PC-9 (cell line): ENCODE data around the gene CYB5R4. TPM values are rescaled to one million over a fixed set of nuclear protein-coding genes. Genes with fewer than 3 reads are reported as not detected.

Experiments used
- BruUV-seq: library from RNA; stranded (reverse); fragments of 400-500 nt; replicated peaks from 2 replicates; lab custom pipeline; 2021; lab: Mats Ljungman, UMichigan
- CTCF ChIA-PET: fragments of 300-600 bp; sonication (Branson Sonifier 250); formaldehyde crosslinking; loops from one replicate; lab custom pipeline; 2022; ENCODE audit warnings: antibody characterized with exemption; lab: Charles Lee
- POLR2A ChIA-PET: fragments of 300-600 bp; sonication (Branson Sonifier 250); formaldehyde crosslinking; loops from one replicate; lab custom pipeline; 2022; ENCODE audit warnings: antibody characterized with exemption; ENCODE audit not compliant: unreplicated experiment; lab: Charles Lee
- DNase-seq, 2 experiments: peaks; one replicate each; pipeline versions ENCODE4 v3.0.0 to v3.0.0-alpha.2; 2015 to 2022; ENCODE audit warnings: mixed read lengths in 1 of 2
- H2AFZ ChIP-seq: fragments of 200-600 bp; sonication (generic); 2 replicates; pipeline ENCODE4 v1.8.1; 2017; ENCODE audit warnings: antibody characterized with exemption
- H3F3A ChIP-seq: fragments of 200-600 bp; sonication (generic); 2 replicates; pipeline ENCODE4 v1.8.1; 2017; ENCODE audit warnings: antibody characterized with exemption, mild to moderate bottlenecking, low read depth; ENCODE audit not compliant: insufficient read depth
- H3K27ac ChIP-seq: fragments of 200-600 bp; sonication (generic); 2 replicates; pipeline ENCODE4 v1.6.1; 2016; ENCODE audit warnings: mixed run types
- H3K27me3 ChIP-seq: fragments of 200-600 bp; sonication (generic); 2 replicates; pipeline ENCODE4 v1.6.1; 2016; ENCODE audit warnings: low read depth, mixed run types; ENCODE audit not compliant: insufficient read depth
- H3K36me3 ChIP-seq: fragments of 200-600 bp; sonication (generic); 2 replicates; pipeline ENCODE4 v1.6.1; 2016; ENCODE audit warnings: low read depth, mixed run types
- H3K4me1 ChIP-seq: fragments of 200-600 bp; sonication (generic); replicated peaks from 2 replicates; pipeline ENCODE4 v1.6.1; 2016; ENCODE audit warnings: mixed run types; ENCODE audit not compliant: insufficient read depth
- H3K4me2 ChIP-seq: fragments of 200-600 bp; sonication (generic); 2 replicates; pipeline ENCODE4 v1.6.1; 2017; ENCODE audit warnings: mixed run types
- H3K4me3 ChIP-seq: fragments of 200-600 bp; sonication (generic); 2 replicates; pipeline ENCODE4 v1.6.1; 2016; ENCODE audit warnings: mixed run types
- H3K79me2 ChIP-seq: fragments of 200-600 bp; sonication (generic); 2 replicates; pipeline ENCODE4 v1.6.1; 2017; ENCODE audit warnings: low read depth, mixed run types
- H3K9me2 ChIP-seq: fragments of 200-600 bp; sonication (generic); 2 replicates; pipeline ENCODE4 v1.8.1; 2017; ENCODE audit warnings: mild to moderate bottlenecking; ENCODE audit not compliant: insufficient read depth
- H3K9me3 ChIP-seq: fragments of 200-600 bp; sonication (generic); 2 replicates; pipeline ENCODE4 v1.8.1; 2016; ENCODE audit warnings: low read depth; ENCODE audit not compliant: insufficient read depth
- H4K20me1 ChIP-seq: fragments of 200-600 bp; sonication (generic); 2 replicates; pipeline ENCODE4 v1.8.1; 2017; ENCODE audit not compliant: insufficient read depth
- EZH2 ChIP-seq: fragments of 200-600 bp; sonication (generic); IDR thresholded peaks from 2 replicates; pipeline ENCODE4 v1.8.0; 2017; ENCODE audit warnings: antibody characterized with exemption, low read depth
- intact Hi-C: fragments of 100-400 bp; cut with micrococcal nuclease; formaldehyde crosslinking; loops from one replicate; pipeline ENCODE4 v1.10.0; 2022; ENCODE audit not compliant: unreplicated experiment
- total RNA-seq: library from RNA; stranded (reverse); gene quantifications from 2 replicates; pipeline ENCODE4 v1.2.3, GENCODE V29; 2021
- TF ChIP-seq, protein P1 (sequence below): fragments of 200-600 bp; sonication (generic); conservative IDR thresholded peaks from 2 replicates; pipeline ENCODE4 v1.6.1; 2017; ENCODE audit warnings: mixed run types, antibody characterized with exemption, mild to moderate bottlenecking, moderate library complexity

The CYB5R4 gene
- total RNA-seq, 1 experiment from 2014 or later, result 22.7 TPM

DNA sequence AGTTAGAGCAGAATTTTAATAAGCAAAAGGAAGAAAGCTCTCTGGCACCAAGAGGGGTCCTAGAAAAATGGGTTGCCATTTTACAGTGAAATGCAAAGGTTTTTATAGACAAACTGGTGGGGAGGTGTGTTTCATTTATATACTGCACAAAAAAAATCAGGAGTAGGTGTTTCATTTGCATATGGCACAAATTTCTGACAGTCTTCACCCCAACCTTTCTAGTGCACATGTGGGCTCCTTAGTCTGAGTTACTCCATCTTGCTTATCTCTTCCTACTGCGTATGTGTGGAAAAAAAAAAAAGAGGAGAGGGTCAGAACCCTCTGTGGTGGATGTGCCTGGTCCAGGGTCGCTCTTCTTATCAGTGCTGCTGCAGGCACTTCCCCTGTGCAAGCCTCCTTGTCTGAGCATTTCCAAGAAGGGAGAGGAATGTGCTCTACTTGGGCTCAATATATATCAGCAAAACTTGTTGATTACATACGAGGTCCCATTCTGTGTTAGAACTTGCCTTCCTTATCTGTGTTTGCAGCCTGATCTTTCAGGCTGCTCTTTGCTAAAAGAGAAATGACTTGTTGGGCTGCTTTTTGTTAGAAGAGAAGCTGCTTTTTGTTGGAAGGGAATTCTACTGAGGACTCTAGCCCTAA lies 115.0 kb downstream of the CYB5R4 start:
- Histone ChIP-seq H3K9me3 (0 out of 2 replicates have a peak, but pooled peaks cover 5% of the 10 kb centered on the region), H3K27ac (no peak overlapping the region), H3F3A (no peaks in the 10 kb centered on the region), H3K4me2 (no peak overlapping the region), H3K9me2 (no peaks in the 10 kb centered on the region), H3K4me1 (no peaks in the 10 kb centered on the region), H3K79me2 (no peaks in the 10 kb centered on the region), H2AFZ (no peak overlapping the region), H3K4me3 (no peak overlapping the region), H4K20me1 (no peaks in the 10 kb centered on the region), H3K27me3 (no peaks in the 10 kb centered on the region), H3K36me3 (no peaks in the 10 kb centered on the region)
- CTCF ChIA-PET, result no interaction called here
- intact Hi-C loops, result no loop called here
- POLR2A ChIA-PET, result no interaction called here
- TF ChIP-seq, protein P1, sequence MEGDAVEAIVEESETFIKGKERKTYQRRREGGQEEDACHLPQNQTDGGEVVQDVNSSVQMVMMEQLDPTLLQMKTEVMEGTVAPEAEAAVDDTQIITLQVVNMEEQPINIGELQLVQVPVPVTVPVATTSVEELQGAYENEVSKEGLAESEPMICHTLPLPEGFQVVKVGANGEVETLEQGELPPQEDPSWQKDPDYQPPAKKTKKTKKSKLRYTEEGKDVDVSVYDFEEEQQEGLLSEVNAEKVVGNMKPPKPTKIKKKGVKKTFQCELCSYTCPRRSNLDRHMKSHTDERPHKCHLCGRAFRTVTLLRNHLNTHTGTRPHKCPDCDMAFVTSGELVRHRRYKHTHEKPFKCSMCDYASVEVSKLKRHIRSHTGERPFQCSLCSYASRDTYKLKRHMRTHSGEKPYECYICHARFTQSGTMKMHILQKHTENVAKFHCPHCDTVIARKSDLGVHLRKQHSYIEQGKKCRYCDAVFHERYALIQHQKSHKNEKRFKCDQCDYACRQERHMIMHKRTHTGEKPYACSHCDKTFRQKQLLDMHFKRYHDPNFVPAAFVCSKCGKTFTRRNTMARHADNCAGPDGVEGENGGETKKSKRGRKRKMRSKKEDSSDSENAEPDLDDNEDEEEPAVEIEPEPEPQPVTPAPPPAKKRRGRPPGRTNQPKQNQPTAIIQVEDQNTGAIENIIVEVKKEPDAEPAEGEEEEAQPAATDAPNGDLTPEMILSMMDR, result no peak
- TF ChIP-seq EZH2, result no peak
- no TSS peak for BruUV-seq
- no peak for DNase-seq

DNA sequence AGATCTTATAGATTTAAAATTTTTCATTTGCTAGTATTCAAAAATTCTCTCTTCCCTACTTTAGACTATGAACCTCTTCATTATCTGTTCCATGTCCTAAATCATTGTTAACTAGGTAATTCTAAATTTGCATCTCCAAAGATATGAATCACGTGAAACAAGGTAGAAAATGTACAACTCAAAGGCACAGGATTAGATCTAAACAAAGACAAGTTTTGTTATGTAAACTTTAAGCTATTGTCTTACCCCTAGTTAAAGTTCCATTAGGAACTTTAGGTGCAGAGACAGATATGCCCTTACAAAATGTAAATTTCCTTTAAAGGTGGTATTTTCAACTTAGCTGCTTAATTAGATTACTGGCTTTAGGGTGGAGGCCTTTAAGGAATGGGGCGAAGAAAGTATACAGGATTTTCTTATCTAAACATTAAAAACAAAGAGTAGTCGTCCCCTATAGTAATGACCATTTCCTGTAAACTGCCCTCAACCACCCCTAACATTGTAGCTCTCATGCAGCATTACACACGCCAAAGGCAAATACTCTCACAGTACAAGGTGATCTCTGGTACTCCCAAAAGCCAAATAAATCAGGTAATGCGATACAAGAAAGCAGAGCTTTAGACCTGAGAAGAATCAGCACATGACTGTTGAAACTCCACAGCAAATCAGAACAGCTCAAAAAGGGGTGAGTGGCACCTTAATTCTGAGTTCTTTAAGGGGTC lies 116.7 kb downstream of the CYB5R4 start:
- no peaks in the 10 kb centered on the region for H3K4me1 ChIP-seq
- H3K4me2 ChIP-seq, result no peak overlapping the region
- H2AFZ ChIP-seq, result no peak overlapping the region
- no peaks in the 10 kb centered on the region for H3K9me2 ChIP-seq
- DNase-seq, result no peak
- intact Hi-C loops, result no loop called here
- no TSS peak for BruUV-seq
- TF ChIP-seq, protein P1, result no peak
- no peak for TF ChIP-seq EZH2
- no peaks in the 10 kb centered on the region for H4K20me1 ChIP-seq
- no peaks in the 10 kb centered on the region for H3K27me3 ChIP-seq
- no peak overlapping the region for H3K4me3 ChIP-seq
- no peak overlapping the region for H3K27ac ChIP-seq
- no peaks in the 10 kb centered on the region for H3K79me2 ChIP-seq
- no peaks in the 10 kb centered on the region for H3K36me3 ChIP-seq
- POLR2A ChIA-PET, result no interaction called here
- H3K9me3 ChIP-seq, result 0 out of 2 replicates have a peak, but pooled peaks cover 5% of the 10 kb centered on the region
- CTCF ChIA-PET, result no interaction called here
- H3F3A ChIP-seq, result no peaks in the 10 kb centered on the region

DNA sequence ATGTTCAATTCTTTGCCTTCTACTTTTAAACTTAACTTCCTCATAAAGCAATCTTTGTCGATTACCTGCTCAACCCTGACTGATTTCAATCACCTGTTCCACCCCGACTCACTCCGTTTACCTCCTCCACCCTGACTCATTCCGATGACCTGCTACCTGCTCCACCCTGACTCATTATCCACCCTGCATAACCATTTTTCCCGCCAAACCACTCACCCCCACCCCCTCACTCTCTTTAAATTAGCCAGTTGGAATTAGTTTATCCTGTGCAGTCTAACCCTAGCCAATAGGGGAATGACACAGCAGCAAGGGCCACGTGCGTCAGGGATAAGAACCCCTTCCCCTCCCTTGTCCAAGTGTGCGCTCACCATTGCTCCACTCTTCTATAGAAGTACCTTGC lies 117.4 kb downstream of the CYB5R4 start:
- no peak overlapping the region for H3K27ac ChIP-seq
- intact Hi-C loops, result no loop called here
- no TSS peak for BruUV-seq
- H2AFZ ChIP-seq, result no peak overlapping the region
- no peaks in the 10 kb centered on the region for H3K9me2 ChIP-seq
- no peaks in the 10 kb centered on the region for H3K79me2 ChIP-seq
- H3K4me3 ChIP-seq, result no peak overlapping the region
- ChIA-PET CTCF (no interaction called here), POLR2A (no interaction called here)
- H3K4me1 ChIP-seq, result no peaks in the 10 kb centered on the region
- no peak for DNase-seq
- TF ChIP-seq, protein P1, result no peak
- no peaks in the 10 kb centered on the region for H3K27me3 ChIP-seq
- no peak overlapping the region for H3K4me2 ChIP-seq
- H3K9me3 ChIP-seq, result 0 out of 2 replicates have a peak, but pooled peaks cover 5% of the 10 kb centered on the region
- no peaks in the 10 kb centered on the region for H3K36me3 ChIP-seq
- H3F3A ChIP-seq, result no peaks in the 10 kb centered on the region
- no peaks in the 10 kb centered on the region for H4K20me1 ChIP-seq
